IPS-15b (cell line): ENCODE data around the gene ELAC1.
A peak's percentile ranks its signal among the peaks of the same experiment; 100 is the strongest.

Source experiments
- H3K27me3 ChIP-seq: one replicate; pipeline ENCODE4 v1.6.1; 2013; ENCODE audit warnings: low read length; ENCODE audit not compliant: control insufficient read depth, insufficient read depth
- H3K36me3 ChIP-seq: one replicate; pipeline ENCODE4 v1.6.1; 2013; ENCODE audit warnings: low read length; ENCODE audit not compliant: control insufficient read depth, insufficient read depth
- H3K4me1 ChIP-seq: one replicate; pipeline ENCODE4 v1.6.1; 2013; ENCODE audit warnings: mild to moderate bottlenecking, low read length; ENCODE audit not compliant: control insufficient read depth, insufficient read depth
- H3K4me3 ChIP-seq: one replicate; pipeline ENCODE4 v1.5.1; 2013; ENCODE audit warnings: low read depth, low read length
- H3K9ac ChIP-seq: one replicate; pipeline ENCODE4 v1.6.1; 2013; ENCODE audit warnings: low read depth, mild to moderate bottlenecking, low read length
- H3K9me3 ChIP-seq: one replicate; pipeline ENCODE4 v1.6.1; 2013; ENCODE audit warnings: mild to moderate bottlenecking, low read length; ENCODE audit not compliant: control insufficient read depth, insufficient read depth

Gene ELAC1

GRCh38 chr18:51006948-51007789 lies 39.3 kb downstream of the ELAC1 start:
- Histone ChIP-seq H3K9me3 (no peaks in the 10 kb centered on the region), H3K36me3 (no peaks in the 10 kb centered on the region), H3K9ac (no peak overlapping the region), H3K4me3 (no peak overlapping the region), H3K27me3 (no peaks in the 10 kb centered on the region), H3K4me1 (peaks cover 14% of the 10 kb centered on the region)

GRCh38 chr18:51007790-51008139 lies 39.9 kb downstream of the ELAC1 start:
- Histone ChIP-seq H3K36me3 (no peaks in the 10 kb centered on the region), H3K4me3 (no peak overlapping the region), H3K9me3 (no peaks in the 10 kb centered on the region), H3K27me3 (no peaks in the 10 kb centered on the region), H3K9ac (no peak overlapping the region), H3K4me1 (peaks cover 14% of the 10 kb centered on the region)

GRCh38 chr18:51009072-51009471 lies 41.2 kb downstream of the ELAC1 start:
- H3K27me3 ChIP-seq = no peaks in the 10 kb centered on the region
- H3K9ac ChIP-seq = no peak overlapping the region
- H3K36me3 ChIP-seq = no peaks in the 10 kb centered on the region
- H3K4me3 ChIP-seq = no peak overlapping the region
- H3K9me3 ChIP-seq = no peaks in the 10 kb centered on the region
- peaks cover 14% of the 10 kb centered on the region for H3K4me1 ChIP-seq

- H3K36me3 ChIP-seq = no peaks in the 10 kb centered on the region
- H3K9ac ChIP-seq = no peak overlapping the region
- no peak overlapping the region for H3K4me3 ChIP-seq
- peaks cover 14% of the 10 kb centered on the region for H3K4me1 ChIP-seq
- H3K9me3 ChIP-seq = no peaks in the 10 kb centered on the region
- no peaks in the 10 kb centered on the region for H3K27me3 ChIP-seq
Observed at GRCh38 chr18:51010218-51010617, 42.4 kb downstream of the ELAC1 start.

GRCh38 chr18:51011709-51012108 lies 43.9 kb downstream of the ELAC1 start:
- no peaks in the 10 kb centered on the region for H3K27me3 ChIP-seq
- peaks cover 12% of the 10 kb centered on the region for H3K4me1 ChIP-seq
- H3K36me3 ChIP-seq = no peaks in the 10 kb centered on the region
- H3K4me3 ChIP-seq = no peak overlapping the region
- no peak overlapping the region for H3K9ac ChIP-seq
- no peaks in the 10 kb centered on the region for H3K9me3 ChIP-seq

GRCh38 chr18:51012441-51012840 lies 44.6 kb downstream of the ELAC1 start:
- H3K9ac ChIP-seq = no peak overlapping the region
- H3K9me3 ChIP-seq = no peaks in the 10 kb centered on the region
- peaks cover 11% of the 10 kb centered on the region for H3K4me1 ChIP-seq
- no peaks in the 10 kb centered on the region for H3K36me3 ChIP-seq
- H3K4me3 ChIP-seq = no peak overlapping the region
- no peaks in the 10 kb centered on the region for H3K27me3 ChIP-seq

GRCh38 chr18:51013259-51013658 lies 45.4 kb downstream of the ELAC1 start:
- Histone ChIP-seq H3K4me3 (no peak overlapping the region), H3K4me1 (peaks cover 7% of the 10 kb centered on the region), H3K27me3 (no peaks in the 10 kb centered on the region), H3K36me3 (no peaks in the 10 kb centered on the region), H3K9ac (no peak overlapping the region), H3K9me3 (no peaks in the 10 kb centered on the region)

- Histone ChIP-seq H3K4me3 (peak overlapping the region; percentile 2), H3K9me3 (no peaks in the 10 kb centered on the region), H3K9ac (no peak overlapping the region), H3K36me3 (no peaks in the 10 kb centered on the region), H3K4me1 (peaks cover 6% of the 10 kb centered on the region), H3K27me3 (no peaks in the 10 kb centered on the region)
Observed at GRCh38 chr18:51017140-51017879, 49.5 kb downstream of the ELAC1 start.

GRCh38 chr18:51020536-51020935 lies 52.7 kb downstream of the ELAC1 start:
- H3K9me3 ChIP-seq = no peaks in the 10 kb centered on the region
- H3K27me3 ChIP-seq = no peaks in the 10 kb centered on the region
- no peak overlapping the region for H3K4me3 ChIP-seq
- H3K36me3 ChIP-seq = no peaks in the 10 kb centered on the region
- peaks cover 6% of the 10 kb centered on the region for H3K4me1 ChIP-seq
- no peak overlapping the region for H3K9ac ChIP-seq

GRCh38 chr18:51021226-51021965 lies 53.6 kb downstream of the ELAC1 start:
- no peak overlapping the region for H3K9ac ChIP-seq
- no peaks in the 10 kb centered on the region for H3K9me3 ChIP-seq
- H3K36me3 ChIP-seq = no peaks in the 10 kb centered on the region
- H3K4me1 ChIP-seq = peaks cover 6% of the 10 kb centered on the region
- H3K4me3 ChIP-seq = no peak overlapping the region
- H3K27me3 ChIP-seq = no peaks in the 10 kb centered on the region

- Histone ChIP-seq H3K4me3 (no peak overlapping the region), H3K27me3 (no peaks in the 10 kb centered on the region), H3K9ac (no peak overlapping the region), H3K4me1 (peaks cover 13% of the 10 kb centered on the region), H3K9me3 (no peaks in the 10 kb centered on the region), H3K36me3 (no peaks in the 10 kb centered on the region)
Observed at GRCh38 chr18:51025512-51025911, 57.7 kb downstream of the ELAC1 start.
